HepG2 (cell line): Measurements from ENCODE around the gene CADM2. TPM values are rescaled to one million over a fixed set of nuclear protein-coding genes. Genes with fewer than 3 reads are reported as not detected.

ENCODE experiments used
- ATAC-seq: fragments of 200-7000 bp; cut with Tn5 transposase; 3 replicates; pipeline ENCODE4 v1.9.1; 2020; ENCODE audit warnings: mild to moderate bottlenecking, moderate library complexity
- BruUV-seq: library from RNA; stranded (reverse); fragments of 400-500 nt; replicated peaks from 2 replicates; lab custom pipeline; 2021; lab: Mats Ljungman, UMichigan
- CTCF ChIA-PET: fragments of 300-600 bp; formaldehyde crosslinking; extraction: SDS; loops from one replicate; lab custom pipeline; 2021; ENCODE audit warnings: low total read pairs, inconsistent platforms, low intra/inter-chr PET ratio; lab: Yijun Ruan, JAX
- POLR2A ChIA-PET: fragments of 350-600 bp; sonication (Branson Sonifier 250); formaldehyde crosslinking; loops from one replicate; lab custom pipeline; 2020; ENCODE audit warnings: antibody characterized with exemption, inconsistent platforms; lab: Yijun Ruan, JAX
- DNase-seq: peaks from one replicate; pipeline ENCODE4 v3.0.0-alpha.2; 2015; ENCODE audit warnings: low spot score
- FAIRE-seq: peaks from 3 replicates; lab custom pipeline; 2011; peaks lifted over from hg19 to GRCh38; lab: Jason Lieb, UNC
- H2AFZ ChIP-seq: one replicate; pipeline ENCODE4 v1.6.1; 2011; ENCODE audit warnings: low read length, inconsistent platforms
- H3K27ac ChIP-seq: fragments of 300-600 bp; 3 replicates; pipeline ENCODE4 v1.8.0; 2011; ENCODE audit warnings: mixed run types, mild to moderate bottlenecking, mixed read lengths, low read length, inconsistent platforms; ENCODE audit not compliant: insufficient read depth; ENCODE audit errors: extremely low read length
- H3K27me3 ChIP-seq, 2 experiments: fragments of 200-600 bp in 1 of 2; 2 replicates in 1 of 2; 3 replicates in 1 of 2; pipeline versions ENCODE4 v1.6.0 to v1.8.0; 2011; ENCODE audit warnings: low read length in 2 of 2, mild to moderate bottlenecking in 2 of 2, moderate library complexity in 2 of 2, inconsistent platforms in 1 of 2; ENCODE audit not compliant: insufficient read depth in 2 of 2, control insufficient read depth in 1 of 2
- H3K36me3 ChIP-seq, 2 experiments: fragments of 200-600 bp in 1 of 2; replicated peaks in 1 of 2; 2 replicates in 1 of 2; 3 replicates in 1 of 2; pipeline versions ENCODE4 v1.5.1 to v1.8.0; 2011; ENCODE audit warnings: low read length in 2 of 2, inconsistent platforms in 1 of 2; ENCODE audit not compliant: insufficient read depth in 2 of 2, control insufficient read depth in 1 of 2
- H3K4me1 ChIP-seq: 2 replicates; pipeline ENCODE4 v1.5.1; 2012; ENCODE audit warnings: low read length, inconsistent platforms; ENCODE audit not compliant: insufficient read depth
- H3K4me2 ChIP-seq: 2 replicates; pipeline ENCODE4 v1.6.0; 2011; ENCODE audit warnings: low read depth, low read length, inconsistent platforms
- H3K4me3 ChIP-seq, 3 experiments: fragments of 200-600 bp in 1 of 3; sonication (generic), shearing (Covaris generic) in 1 of 3; replicated peaks in 1 of 3; 2 replicates each; pipeline ENCODE4 v1.5.1; 2011 to 2016; ENCODE audit warnings: low read length in 3 of 3, inconsistent platforms in 2 of 3, low read depth in 2 of 3, mild to moderate bottlenecking in 2 of 3, control low read depth in 1 of 3, mixed read lengths in 1 of 3; ENCODE audit not compliant: insufficient read depth in 1 of 3
- H3K79me2 ChIP-seq: one replicate; pipeline ENCODE4 v1.6.1; 2011; ENCODE audit warnings: low read length, inconsistent platforms; ENCODE audit not compliant: insufficient read depth
- H3K9ac ChIP-seq: 2 replicates; pipeline ENCODE4 v1.6.0; 2011; ENCODE audit warnings: mild to moderate bottlenecking, low read depth, low read length, inconsistent platforms; ENCODE audit not compliant: insufficient read depth
- H3K9me3 ChIP-seq: 2 replicates; pipeline ENCODE4 v1.5.1; 2012; ENCODE audit warnings: mild to moderate bottlenecking, low read length
- H4K20me1 ChIP-seq: 2 replicates; pipeline ENCODE4 v1.6.0; 2011; ENCODE audit warnings: inconsistent platforms, mild to moderate bottlenecking, low read length, moderate library complexity; ENCODE audit not compliant: insufficient read depth
- ATF7-NPFF ChIP-seq: sonication (generic); formaldehyde crosslinking; IDR thresholded peaks from 2 replicates; pipeline ENCODE4 v1.8.1; 2023; ENCODE audit warnings: mild to moderate bottlenecking, low read depth, missing genetic modification reagents, moderate library complexity
- BRCA1 ChIP-seq: sonication (generic); formaldehyde crosslinking; IDR thresholded peaks from 2 replicates; pipeline ENCODE4 v1.4.0; 2020; ENCODE audit warnings: missing genetic modification reagents
- DMTF1 ChIP-seq: sonication (generic); formaldehyde crosslinking; IDR thresholded peaks from 2 replicates; pipeline ENCODE4 v1.4.0; 2020; ENCODE audit warnings: mild to moderate bottlenecking, missing genetic modification reagents
- FOXC1 ChIP-seq: sonication (generic); formaldehyde crosslinking; IDR thresholded peaks from 2 replicates; pipeline ENCODE4 v1.8.0; 2022; ENCODE audit warnings: mild to moderate bottlenecking, missing genetic modification reagents, borderline replicate concordance
- GATA4 ChIP-seq: sonication (generic); IDR thresholded peaks from 2 replicates; pipeline ENCODE4 v1.6.1; 2016; ENCODE audit warnings: antibody characterized with exemption, low read depth, borderline replicate concordance
- KLF16 ChIP-seq, 2 experiments: sonication (generic) in 1 of 2; formaldehyde crosslinking in 1 of 2; IDR thresholded peaks; 2 replicates each; pipeline versions ENCODE4 v1.6.1 to v1.8.0; 2016 to 2023; ENCODE audit warnings: missing genetic modification reagents in 2 of 2, missing compliant biosample characterization in 1 of 2
- MTERF4 ChIP-seq: sonication (generic); formaldehyde crosslinking; IDR thresholded peaks from 2 replicates; pipeline ENCODE4 v1.8.0; 2023; ENCODE audit warnings: mild to moderate bottlenecking, missing genetic modification reagents
- NCOA5 ChIP-seq: sonication (generic); formaldehyde crosslinking; IDR thresholded peaks from 2 replicates; pipeline ENCODE4 v1.4.0; 2020; ENCODE audit warnings: missing genetic modification reagents
- NR2F2 ChIP-seq: IDR thresholded peaks from 2 replicates; pipeline ENCODE4 v1.6.1; 2012; ENCODE audit warnings: low read depth, inconsistent platforms, borderline replicate concordance
- PPARG ChIP-seq: conservative IDR thresholded peaks from 2 replicates; pipeline ENCODE4 v1.6.1; 2016; ENCODE audit warnings: missing biosample characterization, missing genetic modification reagents
- SCMH1 ChIP-seq: sonication (generic); formaldehyde crosslinking; IDR thresholded peaks from 2 replicates; pipeline ENCODE4 v1.9.0; 2021; ENCODE audit warnings: missing genetic modification reagents, mild to moderate bottlenecking, borderline replicate concordance
- SOX6 ChIP-seq, 2 experiments: fragments of 450-650 bp in 1 of 2; sonication (generic) in 1 of 2; formaldehyde crosslinking in 1 of 2; IDR thresholded peaks; 2 replicates each; pipeline versions ENCODE4 v1.4.0 to v1.6.1; 2017 to 2020; ENCODE audit warnings: antibody characterized with exemption in 1 of 2, mild to moderate bottlenecking in 1 of 2, missing genetic modification reagents in 1 of 2
- SRSF9 ChIP-seq: fragments of 200-400 bp; formaldehyde crosslinking; IDR thresholded peaks from 2 replicates; pipeline ENCODE4 v1.6.1; 2018; ENCODE audit warnings: borderline replicate concordance, mild to moderate bottlenecking, low read depth, low read length; ENCODE audit not compliant: insufficient read depth, poor library complexity, severe bottlenecking
- TCF7 ChIP-seq: sonication (generic); IDR thresholded peaks from 2 replicates; pipeline ENCODE4 v1.6.1; 2016; ENCODE audit warnings: antibody characterized with exemption, low read depth
- ZNF34 ChIP-seq: sonication (generic); formaldehyde crosslinking; IDR thresholded peaks from 2 replicates; pipeline ENCODE4 v1.4.0; 2020; ENCODE audit warnings: mild to moderate bottlenecking, missing genetic modification reagents, borderline replicate concordance
- ZNF570 ChIP-seq: sonication (generic); formaldehyde crosslinking; IDR thresholded peaks from 2 replicates; pipeline ENCODE4 v1.4.0; 2020; ENCODE audit warnings: mild to moderate bottlenecking, missing genetic modification reagents, borderline replicate concordance
- ZNF7 ChIP-seq: IDR thresholded peaks from 2 replicates; pipeline ENCODE4 v1.6.1; 2016; ENCODE audit warnings: missing biosample characterization, missing genetic modification reagents
- WGBS: methylation state at CpG from one replicate; pipeline ENCODE4 v1.1.6; 2017; ENCODE audit warnings: low lambda C conversion rate; 5-methylcytosine and 5-hydroxymethylcytosine counted together
- in situ Hi-C: cut with HindIII; loops from 2 replicates; pipeline ENCODE4 v1.10.0; 2017; ENCODE audit warnings: low pct_unique_long_range_greater_than_20kb; ENCODE audit not compliant: extremely low pct_ligation_motif_present
- intact Hi-C: fragments of 100-400 bp; cut with micrococcal nuclease; formaldehyde crosslinking; loops from one replicate; pipeline ENCODE4 v1.10.0; 2022; ENCODE audit not compliant: unreplicated experiment
- polyA plus RNA-seq, 8 experiments: library from polyadenylated mRNA; depleted of rRNA in 3 of 8; stranded (reverse) in 7 of 8; unstranded in 1 of 8; fragments of >200 nt; fragmentation: Illumina TruSeq in 4 of 8; extraction: Trizol in 4 of 8; gene quantifications; 2 replicates each; pipeline versions ENCODE4 v1.2.1 to v1.2.3, GENCODE V29; 2011 to 2016; ENCODE audit warnings: low read depth in 4 of 8, missing spikeins in 1 of 8, mixed read lengths in 1 of 8; ENCODE audit not compliant: insufficient read depth in 1 of 8
- total RNA-seq, 5 experiments: library from RNA; depleted of rRNA; stranded (reverse); fragments of >200 nt; fragmentation: Illumina TruSeq; extraction: Trizol; gene quantifications; 2 replicates each; pipeline ENCODE4 v1.2.3, GENCODE V29; 2016; ENCODE audit warnings: low read depth in 1 of 5

The CADM2 gene
- total and polyA plus RNA-seq, 2 of the 13 experiments (the other 11 are each of a cell fraction or from before 2014, with no cell fraction given): not detected

- Histone ChIP-seq H3K79me2 (no peaks in the 10 kb centered on the region), H3K4me1 (peaks cover 16% of the 10 kb centered on the region), H3K27ac (no peak overlapping the region), H3K27me3 (no peaks in the 10 kb centered on the region), H4K20me1 (no peaks in the 10 kb centered on the region), H3K4me2 (no peak overlapping the region), H3K9me3 (peaks cover 12% of the 10 kb centered on the region), H3K36me3 (no peaks in the 10 kb centered on the region), H3K4me3 (no peak overlapping the region), H3K9ac (no peak overlapping the region), H2AFZ (no peak overlapping the region)
- intact Hi-C loops (no loop called here), in situ Hi-C loops (no loop called here)
- BruUV-seq: no TSS peak
- ChIA-PET POLR2A (no interaction called here), CTCF (no interaction called here)
- ATAC-seq (no peak), FAIRE-seq (no peak), DNase-seq (peak; percentile 7)
- TF ChIP-seq FOXC1 (CRISPR knock-in tag) (no peak), KLF16 (CRISPR knock-in tag; IDR thresholded peaks at IDR 0.05) (no peak), SOX6 (IDR thresholded peaks at IDR 0.05) (no peak), SOX6 (CRISPR knock-in tag; IDR thresholded peaks at IDR 0.05) (no peak), ZNF34 (CRISPR knock-in tag) (no peak), NCOA5 (CRISPR knock-in tag) (no peak), SCMH1 (CRISPR knock-in tag) (no peak), PPARG (CRISPR knock-in tag) (no peak)
- TF ChIP-seq, all 625 proteins: peak for 0
Measured at GRCh38 chr3:85725809-85726208, 767.0 kb downstream of the CADM2 start.

GRCh38 chr3:85726241-85726640 lies 767.5 kb downstream of the CADM2 start:
- DNase-seq: peak; percentile 89
- no peak overlapping the region for H3K4me3 ChIP-seq
- no TSS peak for BruUV-seq
- ChIA-PET CTCF (no interaction called here), POLR2A (no interaction called here)
- no peaks in the 10 kb centered on the region for H4K20me1 ChIP-seq
- WGBS: 5% methylated on average over 2 of the region's 2 CpGs
- H3K27me3 ChIP-seq: no peaks in the 10 kb centered on the region
- H3K4me2 ChIP-seq: no peak overlapping the region
- intact Hi-C loops (no loop called here), in situ Hi-C loops (no loop called here)
- H3K9ac ChIP-seq: no peak overlapping the region
- H3K9me3 ChIP-seq: peaks cover 10% of the 10 kb centered on the region
- H2AFZ ChIP-seq: no peak overlapping the region
- ATAC-seq: peak; percentile 57
- no peaks in the 10 kb centered on the region for H3K79me2 ChIP-seq
- no peaks in the 10 kb centered on the region for H3K36me3 ChIP-seq
- H3K27ac ChIP-seq: no peak overlapping the region
- H3K4me1 ChIP-seq: peaks cover 16% of the 10 kb centered on the region
- no peak for FAIRE-seq
- TF ChIP-seq SRSF9: no peak
- peak; percentile 77 for TF ChIP-seq TCF7
- no peak for TF ChIP-seq GATA4
- TF ChIP-seq ZNF570 (CRISPR knock-in tag): no peak
- TF ChIP-seq DMTF1: no peak
- TF ChIP-seq NR2F2: no peak
- TF ChIP-seq SOX6 (IDR thresholded peaks at IDR 0.05): no peak
- peak; percentile 13; the same call in 1 of the 2 replicates for TF ChIP-seq SOX6 (CRISPR knock-in tag; IDR thresholded peaks at IDR 0.05)
- TF ChIP-seq ATF7-NPFF (CRISPR knock-in tag): no peak
- TF ChIP-seq ZNF7: peak; percentile 86
- no peak for TF ChIP-seq BRCA1 (CRISPR knock-in tag)
- no peak for TF ChIP-seq MTERF4 (CRISPR knock-in tag)
